K562 (cell line): ENCODE results near the gene NUP43. TPM values are rescaled to one million over a fixed set of nuclear protein-coding genes. Genes with fewer than 3 reads are reported as not detected.

Experiments
- ATAC-seq: fragments of 200-7000 bp; cut with Tn5 transposase; 3 replicates; pipeline ENCODE4 v1.9.1; 2020; ENCODE audit warnings: moderate library complexity
- BruUV-seq: library from RNA; stranded (reverse); fragments of 400-500 nt; replicated peaks from 2 replicates; lab custom pipeline; 2021; lab: Mats Ljungman, UMichigan
- CTCF ChIA-PET: fragments of 300-600 bp; formaldehyde crosslinking; extraction: SDS; loops from one replicate; lab custom pipeline; 2021; ENCODE audit warnings: low intra/inter-chr PET ratio; lab: Yijun Ruan, JAX
- POLR2A ChIA-PET: fragments of 300-600, 350-650 bp; sonication (Branson Sonifier 250); formaldehyde crosslinking; extraction: SDS; loops from one replicate; lab custom pipeline; 2021; ENCODE audit warnings: antibody characterized with exemption, inconsistent platforms; lab: Yijun Ruan, JAX
- DNase-seq, 4 experiments: peaks; one replicate each; pipeline versions ENCODE4 v3.0.0 to v3.0.0-alpha.2; 2011 to 2018; ENCODE audit warnings: low spot score in 3 of 4, mixed read lengths in 3 of 4; ENCODE audit errors: extremely low read depth in 1 of 4
- FAIRE-seq: peaks from 2 replicates; lab custom pipeline; 2011; peaks lifted over from hg19 to GRCh38; lab: Jason Lieb, UNC
- H2AFZ ChIP-seq: 2 replicates; pipeline ENCODE4 v1.6.0; 2011; ENCODE audit warnings: low read depth, low read length, control low read depth, inconsistent platforms
- H3K27ac ChIP-seq: fragments of 200-600 bp; 3 replicates; pipeline ENCODE4 v1.8.0; 2011; ENCODE audit warnings: low read depth, mild to moderate bottlenecking, control low read depth, inconsistent platforms, low read length, moderate library complexity, mixed read lengths; ENCODE audit errors: extremely low read depth
- H3K27me3 ChIP-seq, 2 experiments: fragments of 300-600 bp in 1 of 2; 2 replicates in 1 of 2; 3 replicates in 1 of 2; pipeline versions ENCODE4 v1.6.0 to v1.8.0; 2011; ENCODE audit warnings: inconsistent platforms in 2 of 2, low read length in 2 of 2, mild to moderate bottlenecking in 1 of 2, mixed read lengths in 1 of 2, moderate library complexity in 1 of 2; ENCODE audit not compliant: control insufficient read depth in 2 of 2, insufficient read depth in 2 of 2
- H3K36me3 ChIP-seq: fragments of 300-600 bp; 3 replicates; pipeline ENCODE4 v1.8.0; 2011; ENCODE audit warnings: mild to moderate bottlenecking, low read length, inconsistent platforms; ENCODE audit not compliant: control insufficient read depth, insufficient read depth
- H3K4me1 ChIP-seq, 2 experiments: fragments of 200-600 bp in 1 of 2; replicated peaks in 1 of 2; 2 replicates in 1 of 2; 3 replicates in 1 of 2; pipeline versions ENCODE4 v1.5.1 to v1.8.0; 2011; ENCODE audit warnings: inconsistent platforms in 2 of 2, low read length in 2 of 2, mild to moderate bottlenecking in 1 of 2, mixed read lengths in 1 of 2, moderate library complexity in 1 of 2; ENCODE audit not compliant: control insufficient read depth in 2 of 2, insufficient read depth in 2 of 2
- H3K4me2 ChIP-seq: 2 replicates; pipeline ENCODE4 v1.6.1; 2011; ENCODE audit warnings: low read length, control low read depth, inconsistent platforms, mixed read lengths; ENCODE audit not compliant: insufficient read depth
- H3K4me3 ChIP-seq: fragments of 200-600 bp; sonication (generic), shearing (Covaris generic); 2 replicates; pipeline ENCODE4 v1.5.1; 2016; ENCODE audit warnings: control low read depth, inconsistent platforms
- H3K79me2 ChIP-seq: fragments of 200-600 bp; 3 replicates; pipeline ENCODE4 v1.8.0; 2011; ENCODE audit warnings: low read length, inconsistent platforms; ENCODE audit not compliant: control insufficient read depth, insufficient read depth
- H3K9ac ChIP-seq, 2 experiments: 2 replicates each; pipeline versions ENCODE4 v1.6.0 to v1.6.1; 2011; ENCODE audit warnings: low read depth in 2 of 2, low read length in 2 of 2, control low read depth in 1 of 2, inconsistent platforms in 1 of 2, mild to moderate bottlenecking in 1 of 2, mixed read lengths in 1 of 2; ENCODE audit not compliant: insufficient read depth in 1 of 2
- H3K9me1 ChIP-seq: one replicate; pipeline ENCODE4 v1.6.0; 2011; ENCODE audit warnings: inconsistent platforms, mild to moderate bottlenecking, low read length, moderate library complexity; ENCODE audit not compliant: control insufficient read depth, insufficient read depth
- H3K9me3 ChIP-seq: replicated peaks from 2 replicates; pipeline ENCODE4 v1.5.1; 2011; ENCODE audit warnings: low read depth, low read length, inconsistent platforms; ENCODE audit not compliant: control insufficient read depth, insufficient read depth
- H4K20me1 ChIP-seq: replicated peaks from 2 replicates; pipeline ENCODE4 v1.6.1; 2011; ENCODE audit warnings: low read length, inconsistent platforms, mixed read lengths; ENCODE audit not compliant: control insufficient read depth, insufficient read depth
- ARID1B ChIP-seq: fragments of 450-650 bp; IDR thresholded peaks from 2 replicates; pipeline ENCODE4 v1.6.1; 2016; ENCODE audit warnings: antibody characterized with exemption, mild to moderate bottlenecking, inconsistent platforms
- C11orf30 ChIP-seq: fragments of 450-650 bp; IDR thresholded peaks from 2 replicates; pipeline ENCODE4 v1.6.1; 2016; ENCODE audit warnings: low read depth, mild to moderate bottlenecking
- FOXJ2 ChIP-seq: fragments of 200-800 bp; sonication (Bioruptor generic); IDR thresholded peaks from 2 replicates; pipeline ENCODE4 v1.6.1; 2016; ENCODE audit warnings: missing genetic modification characterization, missing compliant biosample characterization
- HCFC1 ChIP-seq: IDR thresholded peaks from 2 replicates; pipeline ENCODE4 v1.6.1; 2012; ENCODE audit warnings: low read depth, low read length, improper control_type of control experiment
- HES1 ChIP-seq: fragments of 450-650 bp; IDR thresholded peaks from 2 replicates; pipeline ENCODE4 v1.6.1; 2016; ENCODE audit warnings: low read depth, mild to moderate bottlenecking, moderate library complexity
- HMG20A ChIP-seq: fragments of 450-650 bp; formaldehyde crosslinking; conservative IDR thresholded peaks from 2 replicates; pipeline ENCODE4 v1.4.0; 2020; ENCODE audit warnings: mild to moderate bottlenecking, mixed read lengths
- KAT7 ChIP-seq: sonication (generic); formaldehyde crosslinking; IDR thresholded peaks from 2 replicates; pipeline ENCODE4 v1.8.0; 2022; ENCODE audit warnings: missing genetic modification reagents, mild to moderate bottlenecking, borderline replicate concordance
- PHB2 ChIP-seq: fragments of 450-650 bp; IDR thresholded peaks from 2 replicates; pipeline ENCODE4 v1.6.1; 2017; ENCODE audit warnings: low read depth
- RHOXF2B ChIP-seq: fragments of 250-450 bp; sonication (Bioruptor Pico); conservative IDR thresholded peaks from 2 replicates; pipeline ENCODE4 v1.5.1; 2021
- SREBF1 ChIP-seq: fragments of 150-350 bp; IDR thresholded peaks from 2 replicates; pipeline ENCODE4 v1.6.1; 2014; ENCODE audit warnings: antibody characterized with exemption, low read depth, low read length, borderline replicate concordance
- TBP ChIP-seq: optimal IDR thresholded peaks from 2 replicates; pipeline ENCODE3; 2011; ENCODE audit warnings: low read depth, low read length, improper control_type of control experiment
- ZBED1 ChIP-seq: IDR thresholded peaks from 2 replicates; pipeline ENCODE4 v1.6.1; 2014
- ZBTB2 ChIP-seq: fragments of 450-650 bp; IDR thresholded peaks from 2 replicates; pipeline ENCODE4 v1.6.1; 2016; ENCODE audit warnings: antibody characterized with exemption
- ZNF143 ChIP-seq: sonication (generic); formaldehyde crosslinking; IDR thresholded peaks from 2 replicates; pipeline ENCODE4 v1.9.0; 2022; ENCODE audit warnings: mild to moderate bottlenecking, missing genetic modification reagents
- WGBS: fragments of 100-300 bp; shearing (Covaris generic); methylation state at CpG from one replicate; pipeline ENCODE4 v1.1.6; 2016; ENCODE audit warnings: low coverage, mixed read lengths; ENCODE audit not compliant: insufficient coverage; ENCODE audit errors: missing lambda C conversion rate; 5-methylcytosine and 5-hydroxymethylcytosine counted together
- in situ Hi-C: fragments of 300-500 bp; cut with MboI; formaldehyde crosslinking; loops from 4 replicates; pipeline ENCODE4 v1.15.0; 2018; ENCODE audit warnings: inconsistent platforms, mixed read lengths
- intact Hi-C: fragments of 100-400 bp; cut with micrococcal nuclease; formaldehyde crosslinking; loops from 2 replicates; pipeline ENCODE4 v1.14.2; 2022
- polyA plus RNA-seq, 8 experiments: library from polyadenylated mRNA; depleted of rRNA in 4 of 8; stranded (reverse) in 5 of 8; unstranded in 3 of 8; fragments of >200 nt; fragmentation: Nextera tagmentation in 2 of 8; fragmentation: Illumina TruSeq in 1 of 8; extraction: Ambion mirVana in 2 of 8; extraction: Trizol in 1 of 8; gene quantifications; 2 replicates each; pipeline versions ENCODE4 v1.2.1 to v1.2.3, GENCODE V29; 2011 to 2014; ENCODE audit warnings: inconsistent platforms in 1 of 8, missing spikeins in 1 of 8
- total RNA-seq, 7 experiments: library from RNA; depleted of rRNA in 6 of 7; stranded (reverse); fragments of >200 nt in 6 of 7; fragmentation: Illumina TruSeq in 2 of 7; extraction: Trizol in 2 of 7; gene quantifications; 2 replicates each; pipeline versions ENCODE4 v1.2.1 to v1.2.3, GENCODE V29; 2011 to 2021; ENCODE audit warnings: low replicate concordance in 1 of 7
- TF ChIP-seq, protein P1 (sequence below): fragments of 450-650 bp; IDR thresholded peaks from 2 replicates; pipeline ENCODE4 v1.7.0; 2016; ENCODE audit warnings: borderline replicate concordance
- TF ChIP-seq, protein P2 (sequence below): fragments of 450-650 bp; formaldehyde crosslinking; IDR thresholded peaks from 2 replicates; pipeline ENCODE4 v1.4.0; 2020; ENCODE audit warnings: mild to moderate bottlenecking, moderate library complexity

Gene NUP43
- total and polyA plus RNA-seq, 9 of the 15 experiments (the other 6 are each of a cell fraction or from before 2014, with no cell fraction given): 28.9 to 136 (median 67.4) TPM

DNA sequence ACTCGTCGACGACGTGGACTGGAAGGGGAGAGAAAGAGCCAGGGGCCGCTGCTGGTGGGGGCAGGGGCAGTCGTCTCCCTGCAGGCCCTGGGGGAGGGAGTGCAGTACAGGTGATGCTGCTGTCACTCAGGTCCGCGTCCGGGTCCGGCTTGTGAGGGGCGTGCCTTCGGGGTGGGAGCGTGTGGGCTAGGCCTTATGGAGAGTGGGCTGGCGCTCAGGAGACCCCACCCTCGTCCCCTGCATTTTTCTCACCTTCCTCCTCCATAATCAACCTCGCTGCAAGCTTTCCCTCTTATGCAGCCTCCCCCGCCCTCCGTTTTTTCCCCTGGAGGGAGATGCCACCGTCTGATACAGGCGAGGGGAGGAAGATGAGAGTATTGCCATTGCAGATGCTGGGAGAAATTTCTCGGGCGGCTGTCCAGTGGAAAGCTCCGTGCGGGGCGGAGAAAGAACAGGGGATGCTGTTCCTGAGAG is 3.8 kb upstream of the NUP43 start (continued):
- TF ChIP-seq, protein P1, sequence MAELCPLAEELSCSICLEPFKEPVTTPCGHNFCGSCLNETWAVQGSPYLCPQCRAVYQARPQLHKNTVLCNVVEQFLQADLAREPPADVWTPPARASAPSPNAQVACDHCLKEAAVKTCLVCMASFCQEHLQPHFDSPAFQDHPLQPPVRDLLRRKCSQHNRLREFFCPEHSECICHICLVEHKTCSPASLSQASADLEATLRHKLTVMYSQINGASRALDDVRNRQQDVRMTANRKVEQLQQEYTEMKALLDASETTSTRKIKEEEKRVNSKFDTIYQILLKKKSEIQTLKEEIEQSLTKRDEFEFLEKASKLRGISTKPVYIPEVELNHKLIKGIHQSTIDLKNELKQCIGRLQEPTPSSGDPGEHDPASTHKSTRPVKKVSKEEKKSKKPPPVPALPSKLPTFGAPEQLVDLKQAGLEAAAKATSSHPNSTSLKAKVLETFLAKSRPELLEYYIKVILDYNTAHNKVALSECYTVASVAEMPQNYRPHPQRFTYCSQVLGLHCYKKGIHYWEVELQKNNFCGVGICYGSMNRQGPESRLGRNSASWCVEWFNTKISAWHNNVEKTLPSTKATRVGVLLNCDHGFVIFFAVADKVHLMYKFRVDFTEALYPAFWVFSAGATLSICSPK: no peak
- peak; percentile 41 for TF ChIP-seq ARID1B
- TF ChIP-seq HES1: no peak
- TF ChIP-seq RHOXF2B (CRISPR knock-in tag): no peak
- no peak for TF ChIP-seq HCFC1
- TF ChIP-seq KAT7: peak; percentile 64; the same call in 1 of the 2 replicates
- no peak for TF ChIP-seq PHB2
- TF ChIP-seq ZBED1: no peak

GRCh38 chr6:149749594-149750135 is 3.3 kb upstream of the NUP43 start, which contains the start of gene PCMT1:
Gene PCMT1 (plus strand): TSS chr6:149749741. CDS start chr6:149749902, 161 bp downstream.
- Histone ChIP-seq H3K27ac (peak within 1 kb of the TSS; percentile 96), H3K9me3 (0 out of 2 replicates have a peak, but pooled peaks cover 2% of the 10 kb centered on the region), H3K9me1 (no peaks in the 10 kb centered on the region), H4K20me1 (peaks cover 9% of the 10 kb centered on the region; the same call in 1 of the 2 replicates), H3K36me3 (peaks cover 31% of the 10 kb centered on the region; the same call in 2 of the 3 replicates), H3K9ac (peak within 1 kb of the TSS; percentile 96 to 99), H2AFZ (peak within 1 kb of the TSS; percentile 93), H3K79me2 (peaks cover 74% of the 10 kb centered on the region), H3K4me1 (peaks cover 30% of the 10 kb centered on the region in 2 experiments), H3K27me3 (no peaks in the 10 kb centered on the region), H3K4me2 (peak within 1 kb of the TSS; percentile 94), H3K4me3 (peak within 1 kb of the TSS; percentile 97)
- intact Hi-C loops: loop anchor here (5.0 kb wide), 1 partner anchor 32 kb away; the partner anchor contains the start of gene LATS1
- TSS peak; percentile 59 for BruUV-seq
- FAIRE-seq (no peak), ATAC-seq (peak; percentile 88), DNase-seq (peak; percentile 96 to 97 (median 96))
- in situ Hi-C loops: no loop called here
- ChIA-PET CTCF (interaction anchor here (1.1 kb wide), 1 partner anchor 26 kb away, joined by 4 read pairs; no protein-coding TSS in a partner anchor), POLR2A (interaction anchor here (0.6 to 2.8 kb wide), 18 partner anchors 9 to 244 kb away, joined by 3 to 13 read pairs (median 3); partner anchors contain the start of genes LATS1 and PPIL4)
- WGBS: 0% methylated on average over 48 of the region's 60 CpGs
- peak; percentile 46 for TF ChIP-seq TBP
- peak; percentile 86 for TF ChIP-seq ZNF143 (CRISPR knock-in tag)
- peak; percentile 16; the same call in 1 of the 2 replicates for TF ChIP-seq ZBTB2
- peak; percentile 90; the same call in 1 of the 2 replicates for TF ChIP-seq KAT7
- TF ChIP-seq C11orf30: 0 out of 2 replicates have a peak, but pooled peaks have one; percentile 22
- TF ChIP-seq HMG20A: no peak
- TF ChIP-seq, protein P2, sequence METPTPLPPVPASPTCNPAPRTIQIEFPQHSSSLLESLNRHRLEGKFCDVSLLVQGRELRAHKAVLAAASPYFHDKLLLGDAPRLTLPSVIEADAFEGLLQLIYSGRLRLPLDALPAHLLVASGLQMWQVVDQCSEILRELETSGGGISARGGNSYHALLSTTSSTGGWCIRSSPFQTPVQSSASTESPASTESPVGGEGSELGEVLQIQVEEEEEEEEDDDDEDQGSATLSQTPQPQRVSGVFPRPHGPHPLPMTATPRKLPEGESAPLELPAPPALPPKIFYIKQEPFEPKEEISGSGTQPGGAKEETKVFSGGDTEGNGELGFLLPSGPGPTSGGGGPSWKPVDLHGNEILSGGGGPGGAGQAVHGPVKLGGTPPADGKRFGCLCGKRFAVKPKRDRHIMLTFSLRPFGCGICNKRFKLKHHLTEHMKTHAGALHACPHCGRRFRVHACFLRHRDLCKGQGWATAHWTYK (CRISPR knock-in tag): peak; percentile 79; the same call in 1 of the 2 replicates
- no peak; the same call in 1 of the 2 replicates for TF ChIP-seq FOXJ2 (tag)
- TF ChIP-seq SREBF1: no peak
